KOPT-K1 (cell line): ENCODE results near the gene BZW2.

Experiments
- H3K27ac ChIP-seq: fragments of 200-600 bp; sonication (generic); 2 replicates; pipeline ENCODE4 v1.5.1; 2016; ENCODE audit warnings: antibody characterized with exemption, mild to moderate bottlenecking, low read depth, low read length; ENCODE audit not compliant: poor library complexity, severe bottlenecking
- H3K36me3 ChIP-seq: fragments of 200-600 bp; sonication (generic); 2 replicates; pipeline ENCODE4 v1.5.1; 2017; ENCODE audit warnings: antibody characterized with exemption, mild to moderate bottlenecking, low read length, moderate library complexity; ENCODE audit not compliant: insufficient read depth
- H3K9me3 ChIP-seq: fragments of 200-600 bp; sonication (generic); 2 replicates; pipeline ENCODE4 v1.5.1; 2017; ENCODE audit warnings: antibody characterized with exemption, low read length, mild to moderate bottlenecking; ENCODE audit not compliant: insufficient read depth, poor library complexity, severe bottlenecking

BZW2 gene

DNA sequence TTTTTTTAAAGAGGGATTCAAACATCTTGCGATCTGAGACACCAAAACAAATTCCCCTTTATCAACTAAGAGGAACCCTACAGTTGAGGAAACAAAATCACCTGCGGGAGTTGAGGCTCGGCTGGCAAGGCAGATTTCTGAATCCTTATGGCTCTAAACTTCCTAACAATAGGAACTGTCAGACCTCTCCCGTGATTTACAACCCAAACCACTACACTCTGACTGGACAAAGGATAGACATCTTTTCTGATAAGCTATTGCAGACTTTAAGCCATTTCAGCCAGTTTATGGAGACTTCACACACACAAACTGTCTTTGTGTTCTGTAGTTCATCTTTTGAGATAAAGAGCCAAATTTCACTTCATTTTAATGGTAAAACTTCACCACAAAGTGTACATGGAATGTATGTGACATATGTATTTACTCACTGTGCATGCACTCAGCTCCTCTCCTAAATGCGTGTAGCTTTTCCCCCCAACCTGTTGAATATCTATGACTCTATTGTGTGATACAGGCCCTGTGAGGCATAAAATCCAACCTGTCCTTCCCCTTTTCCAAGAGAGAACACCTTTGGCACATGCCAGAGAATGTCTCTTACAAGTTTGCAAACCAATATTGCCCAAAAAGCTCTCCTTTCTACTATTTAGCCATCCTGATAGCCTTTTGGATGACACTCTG is 92.2 kb downstream of the BZW2 start:
- Histone ChIP-seq H3K9me3 (no peaks in the 10 kb centered on the region), H3K27ac (no peak overlapping the region), H3K36me3 (no peaks in the 10 kb centered on the region)

GRCh38 chr7:16739863-16740622 is 94.1 kb downstream of the BZW2 start:
- Histone ChIP-seq H3K27ac (no peak overlapping the region), H3K9me3 (no peaks in the 10 kb centered on the region), H3K36me3 (no peaks in the 10 kb centered on the region)

DNA sequence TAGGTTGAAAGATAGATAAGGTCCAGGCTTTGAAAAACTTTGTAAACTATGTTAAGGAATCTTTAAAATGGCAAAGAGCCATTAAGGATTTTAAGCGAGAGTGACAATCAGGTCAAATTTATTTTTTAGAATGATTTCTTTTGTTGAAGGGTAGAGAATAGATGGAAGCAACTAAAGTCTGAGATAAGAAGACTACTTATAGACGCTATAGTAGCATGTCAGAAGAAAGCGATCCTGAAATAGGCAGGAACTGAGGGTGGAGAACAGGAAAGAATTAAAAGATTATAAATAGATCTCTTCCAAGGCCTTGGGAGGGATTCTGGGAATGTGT is 94.6 kb downstream of the BZW2 start:
- H3K9me3 ChIP-seq: no peaks in the 10 kb centered on the region
- H3K36me3 ChIP-seq: no peaks in the 10 kb centered on the region
- H3K27ac ChIP-seq: no peak overlapping the region

- no peak overlapping the region for H3K27ac ChIP-seq
- H3K9me3 ChIP-seq: no peaks in the 10 kb centered on the region
- H3K36me3 ChIP-seq: no peaks in the 10 kb centered on the region
These were observed 95.0 kb downstream of the BZW2 start for GRCh38 chr7:16740996-16741395.

- H3K36me3 ChIP-seq: no peaks in the 10 kb centered on the region
- no peak overlapping the region for H3K27ac ChIP-seq
- H3K9me3 ChIP-seq: no peaks in the 10 kb centered on the region
These were observed 95.7 kb downstream of the BZW2 start for GRCh38 chr7:16741676-16742075.

- H3K27ac ChIP-seq: no peak overlapping the region
- H3K36me3 ChIP-seq: no peaks in the 10 kb centered on the region
- H3K9me3 ChIP-seq: no peaks in the 10 kb centered on the region
These were observed 96.6 kb downstream of the BZW2 start for GRCh38 chr7:16742547-16742946.

GRCh38 chr7:16743236-16743635 is 97.3 kb downstream of the BZW2 start:
- Histone ChIP-seq H3K36me3 (no peaks in the 10 kb centered on the region), H3K27ac (no peak overlapping the region), H3K9me3 (no peaks in the 10 kb centered on the region)

DNA sequence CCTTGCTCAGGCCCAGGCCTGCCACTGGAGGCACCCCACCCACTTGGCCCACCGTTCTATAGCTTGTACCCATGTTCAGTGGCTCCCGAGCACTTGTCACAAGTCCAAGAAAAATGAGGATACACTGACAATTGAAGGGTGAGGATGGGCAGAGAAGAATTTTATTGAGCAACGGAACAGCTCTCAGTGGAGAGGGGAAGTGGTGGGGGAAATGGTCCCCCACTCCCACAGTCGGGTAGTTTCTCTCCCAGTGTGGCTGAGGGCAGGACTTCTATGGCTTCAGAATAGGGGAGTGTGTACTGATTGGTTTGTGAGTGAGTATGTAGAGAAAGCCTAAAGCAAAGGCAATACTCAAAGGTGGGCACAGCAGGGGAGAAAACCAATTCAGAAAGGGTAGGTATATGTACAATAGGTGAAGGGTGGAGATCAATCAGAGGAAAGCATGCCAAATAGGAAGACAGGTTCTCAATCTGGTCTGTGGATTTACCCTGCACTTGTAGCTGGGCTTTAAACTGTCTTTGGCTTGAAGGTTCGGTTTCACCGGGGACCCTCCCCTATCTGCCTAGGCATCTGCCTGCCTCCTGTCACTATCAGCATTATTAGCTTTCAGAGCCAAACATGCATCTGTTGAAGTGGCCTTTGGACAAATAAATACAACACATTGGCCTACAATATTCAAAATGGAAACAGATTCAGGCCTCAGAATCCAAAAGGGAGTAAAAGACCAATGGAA is 98.7 kb downstream of the BZW2 start:
- no peak overlapping the region for H3K27ac ChIP-seq
- H3K9me3 ChIP-seq: no peaks in the 10 kb centered on the region
- no peaks in the 10 kb centered on the region for H3K36me3 ChIP-seq

DNA sequence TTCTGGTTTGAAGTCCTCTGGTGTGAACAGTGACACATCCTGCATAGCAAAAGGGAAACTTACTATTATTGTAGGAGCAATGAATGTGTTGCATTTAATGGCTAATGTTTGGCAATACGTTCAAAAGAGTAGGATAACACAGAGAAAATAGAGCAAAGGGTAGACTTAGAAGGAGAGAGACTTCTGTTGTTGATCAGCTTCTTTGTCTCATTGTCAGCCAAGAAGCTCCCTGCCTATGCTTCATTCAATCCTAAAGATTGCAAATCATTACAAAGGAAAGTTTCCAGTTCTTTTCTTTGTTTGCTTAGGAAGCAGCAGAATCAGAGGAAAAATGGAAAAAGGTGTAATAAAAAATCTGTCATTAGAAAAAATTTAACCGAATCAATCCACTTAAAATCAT is 99.7 kb downstream of the BZW2 start:
- Histone ChIP-seq H3K36me3 (no peaks in the 10 kb centered on the region), H3K27ac (no peak overlapping the region), H3K9me3 (no peaks in the 10 kb centered on the region)

DNA sequence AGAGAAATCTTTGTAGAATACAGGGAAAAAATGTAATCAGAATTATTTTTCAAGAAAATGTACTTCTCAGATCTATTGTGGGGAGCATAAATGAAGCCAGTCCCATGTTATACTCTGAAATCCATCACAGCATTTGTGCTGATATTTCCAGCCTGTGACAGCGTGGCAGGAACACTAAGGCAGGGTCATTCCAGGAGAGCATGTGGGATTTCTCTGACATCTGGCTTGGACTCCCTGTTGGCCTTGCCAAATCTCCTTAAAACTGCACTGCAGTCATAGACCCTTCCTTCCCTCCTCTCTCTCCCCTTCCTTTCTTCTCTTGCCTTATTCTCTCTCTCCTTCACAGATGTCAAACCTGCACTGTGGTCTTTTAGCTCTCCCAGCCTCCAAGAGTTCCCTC is 101.1 kb downstream of the BZW2 start:
- no peaks in the 10 kb centered on the region for H3K36me3 ChIP-seq

GRCh38 chr7:16753102-16753931 is 107.3 kb downstream of the BZW2 start, which contains the start of gene TSPAN13:
Gene TSPAN13, plus strand, starts transcription at chr7:16753755. Its CDS starts 213 bp downstream, at chr7:16753968.
- Histone ChIP-seq H3K27ac (peak within 1 kb of the TSS; percentile 55), H3K36me3 (no peaks in the 10 kb centered on the region), H3K9me3 (no peaks in the 10 kb centered on the region)

More for the DNA sequence above, 101.1 kb downstream of the BZW2 start:
- H3K27ac ChIP-seq: no peak overlapping the region
- no peaks in the 10 kb centered on the region for H3K9me3 ChIP-seq

DNA sequence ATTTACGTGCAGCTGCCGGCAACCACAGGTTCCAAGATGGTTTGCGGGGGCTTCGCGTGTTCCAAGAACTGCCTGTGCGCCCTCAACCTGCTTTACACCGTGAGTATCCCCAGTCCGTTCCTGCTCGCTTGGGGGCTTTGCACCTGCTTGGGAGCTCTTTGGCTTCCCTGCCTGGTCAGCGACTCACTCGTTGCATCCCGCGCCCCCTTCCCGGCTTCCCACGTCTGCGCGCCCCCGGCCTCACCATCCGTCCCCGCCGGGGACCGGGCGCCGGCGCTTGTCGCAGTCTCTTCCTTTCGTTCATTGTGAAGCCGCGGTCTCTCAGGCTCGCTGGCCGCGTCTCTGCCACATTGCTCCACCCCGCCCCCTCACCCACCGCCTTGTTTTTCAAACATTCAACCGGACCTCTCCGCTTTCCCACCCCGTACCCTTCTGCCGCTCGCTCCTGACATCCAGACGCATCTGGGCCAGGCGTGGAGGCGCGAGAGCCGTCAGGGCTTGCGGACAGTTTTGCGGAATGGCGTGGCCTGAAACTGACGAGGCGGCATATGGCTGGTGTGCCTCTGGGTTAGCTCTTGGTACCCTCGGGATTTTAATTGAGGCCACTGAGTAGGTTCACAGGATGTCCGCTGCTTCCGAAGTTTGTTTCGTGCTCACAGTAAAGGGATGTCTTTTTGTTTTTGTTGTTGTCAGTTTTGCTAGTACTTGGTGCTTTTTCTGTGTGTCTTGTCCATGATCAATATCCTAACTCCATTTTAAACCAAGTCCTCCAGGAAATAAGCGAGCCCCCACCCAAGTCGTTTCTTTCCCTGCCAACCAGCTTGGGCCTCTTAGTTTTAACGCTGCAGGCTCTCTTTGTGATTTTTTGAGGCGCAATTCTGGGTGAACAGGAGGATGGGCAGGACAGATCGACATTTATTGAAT is 108.2 kb downstream of the BZW2 start:
- no peaks in the 10 kb centered on the region for H3K36me3 ChIP-seq
- H3K27ac ChIP-seq: peak overlapping the region; percentile 55
- peaks cover 7% of the 10 kb centered on the region for H3K9me3 ChIP-seq

- peaks cover 9% of the 10 kb centered on the region for H3K9me3 ChIP-seq
- H3K36me3 ChIP-seq: no peaks in the 10 kb centered on the region
- no peak overlapping the region for H3K27ac ChIP-seq
These were observed 108.9 kb downstream of the BZW2 start for GRCh38 chr7:16754856-16755317.

DNA sequence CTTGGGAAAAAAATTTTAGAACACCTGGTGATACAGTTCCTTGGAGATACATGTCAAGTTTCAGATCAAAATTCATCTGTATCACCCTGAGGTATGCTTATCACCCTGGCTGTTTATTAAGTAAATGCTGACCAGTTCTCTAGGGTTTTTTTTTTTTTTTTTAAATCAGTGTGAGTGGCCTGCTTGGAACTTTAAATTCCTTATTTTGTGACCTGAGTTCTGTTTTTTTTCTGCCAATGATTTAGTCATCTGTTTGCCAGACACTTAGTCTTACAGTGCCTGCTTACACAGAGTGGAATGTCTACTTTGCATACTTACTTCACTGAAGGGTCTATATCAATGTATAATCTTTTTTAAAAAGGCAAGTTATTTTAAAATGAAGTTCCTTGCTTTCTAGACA is 109.4 kb downstream of the BZW2 start:
- Histone ChIP-seq H3K36me3 (no peaks in the 10 kb centered on the region), H3K9me3 (peaks cover 9% of the 10 kb centered on the region), H3K27ac (no peak overlapping the region)
